GM12891 (cell line): Measurements from ENCODE around the gene IRF2BP2.

Source experiments
- POLR2A ChIP-seq: IDR thresholded peaks from 2 replicates; pipeline ENCODE4 v1.6.1; 2011; ENCODE audit warnings: low read depth, low read length, control low read depth
- TAF1 ChIP-seq: IDR thresholded peaks from 2 replicates; pipeline ENCODE4 v1.6.1; 2011; ENCODE audit warnings: low read depth, low read length, control low read depth

GRCh38 chr1:234620272-234621126 lies 10.5 kb upstream of the IRF2BP2 start:
- TF ChIP-seq POLR2A = no peak
- TF ChIP-seq TAF1 = no peak
